HS-5 (cell line): Measurements from ENCODE around the gene CABLES1.

Experiments used
- DNase-seq: peaks from one replicate; pipeline ENCODE4 v3.0.0-alpha.2; 2012; ENCODE audit warnings: low read depth

CABLES1 gene

GRCh38 chr18:23194155-23194996 lies 59.1 kb downstream of the CABLES1 start:
- DNase-seq = no peak

- DNase-seq = no peak
Observed at GRCh38 chr18:23194997-23195957, 60.0 kb downstream of the CABLES1 start.

GRCh38 chr18:23196119-23197007 lies 61.1 kb downstream of the CABLES1 start:
- DNase-seq = no peak

- no peak for DNase-seq
Observed at GRCh38 chr18:23198217-23198845, 63.0 kb downstream of the CABLES1 start.

GRCh38 chr18:23200756-23201155 lies 65.5 kb downstream of the CABLES1 start:
- no peak for DNase-seq

GRCh38 chr18:23201741-23202140 lies 66.5 kb downstream of the CABLES1 start:
- no peak for DNase-seq

GRCh38 chr18:23203891-23204432 lies 68.7 kb downstream of the CABLES1 start:
- no peak for DNase-seq

- DNase-seq = no peak
Observed at GRCh38 chr18:23204589-23205235, 69.4 kb downstream of the CABLES1 start.

GRCh38 chr18:23205980-23206379 lies 70.7 kb downstream of the CABLES1 start:
- no peak for DNase-seq

- no peak for DNase-seq
Observed at GRCh38 chr18:23207191-23207955, 72.1 kb downstream of the CABLES1 start.

GRCh38 chr18:23207994-23208393 lies 72.7 kb downstream of the CABLES1 start:
- no peak for DNase-seq

- no peak for DNase-seq
Observed at GRCh38 chr18:23208600-23208999, 73.3 kb downstream of the CABLES1 start.

- no peak for DNase-seq
Observed at GRCh38 chr18:23209031-23209430, 73.7 kb downstream of the CABLES1 start.

GRCh38 chr18:23209796-23210195 lies 74.5 kb downstream of the CABLES1 start:
- DNase-seq = no peak

- no peak for DNase-seq
Observed at GRCh38 chr18:23210526-23210925, 75.2 kb downstream of the CABLES1 start.

GRCh38 chr18:23211146-23211545 lies 75.9 kb downstream of the CABLES1 start:
- no peak for DNase-seq

GRCh38 chr18:23212161-23212560 lies 76.9 kb downstream of the CABLES1 start:
- no peak for DNase-seq

- no peak for DNase-seq
Observed at GRCh38 chr18:23213200-23213599, 77.9 kb downstream of the CABLES1 start.

- DNase-seq = no peak
Observed at GRCh38 chr18:23217781-23218180, 82.5 kb downstream of the CABLES1 start.

GRCh38 chr18:23220355-23220754 lies 85.1 kb downstream of the CABLES1 start:
- no peak for DNase-seq
